Smooth muscle cell (in vitro differentiated cells): Measurements from ENCODE around the gene MYO10. TPM values are rescaled to one million over a fixed set of nuclear protein-coding genes. Genes with fewer than 3 reads are reported as not detected.

Source experiments
- DNase-seq: peaks from one replicate; lab custom pipeline; 2025; ENCODE audit not compliant: unreplicated experiment; lab: John Stamatoyannopoulos, UW
- H2AFZ ChIP-seq: fragments of 200-600 bp; sonication (generic); 2 replicates; pipeline ENCODE4 v1.6.0; 2016; ENCODE audit warnings: antibody characterized with exemption, low read depth, mild to moderate bottlenecking
- H3F3A ChIP-seq: fragments of 200-600 bp; sonication (generic); 2 replicates; pipeline ENCODE4 v1.6.0; 2017; ENCODE audit warnings: antibody characterized with exemption, low read depth
- H3K27ac ChIP-seq: fragments of 200-600 bp; sonication (generic); 2 replicates; pipeline ENCODE4 v1.5.1; 2016; ENCODE audit warnings: low read depth, mild to moderate bottlenecking
- H3K27me3 ChIP-seq: fragments of 200-600 bp; sonication (generic); 2 replicates; pipeline ENCODE4 v1.6.1; 2016; ENCODE audit warnings: low read depth, mild to moderate bottlenecking
- H3K36me3 ChIP-seq: fragments of 200-600 bp; sonication (generic); 2 replicates; pipeline ENCODE4 v1.5.1; 2016; ENCODE audit warnings: low read depth
- H3K4me1 ChIP-seq: fragments of 200-600 bp; sonication (generic); 2 replicates; pipeline ENCODE4 v1.5.1; 2016; ENCODE audit warnings: low read depth
- H3K4me2 ChIP-seq: fragments of 200-600 bp; sonication (generic); 2 replicates; pipeline ENCODE4 v1.6.0; 2016; ENCODE audit warnings: mild to moderate bottlenecking
- H3K4me3 ChIP-seq: fragments of 200-600 bp; sonication (generic); 2 replicates; pipeline ENCODE4 v1.5.1; 2016; ENCODE audit warnings: mild to moderate bottlenecking
- H3K79me2 ChIP-seq: fragments of 200-600 bp; sonication (generic); 2 replicates; pipeline ENCODE4 v1.6.0; 2016; ENCODE audit warnings: low read depth, mild to moderate bottlenecking
- H3K9ac ChIP-seq: fragments of 200-600 bp; sonication (generic); 2 replicates; pipeline ENCODE4 v1.6.0; 2016; ENCODE audit warnings: low read depth
- H3K9me3 ChIP-seq: fragments of 200-600 bp; sonication (generic); replicated peaks from 2 replicates; pipeline ENCODE4 v1.5.1; 2016; ENCODE audit warnings: low read depth
- H4K20me1 ChIP-seq: fragments of 200-600 bp; sonication (generic); 2 replicates; pipeline ENCODE4 v1.6.0; 2016; ENCODE audit warnings: low read depth
- WGBS: methylation state at CpG from one replicate; pipeline ENCODE4 v1.1.7; 2016; ENCODE audit warnings: low lambda C conversion rate; 5-methylcytosine and 5-hydroxymethylcytosine counted together
- polyA plus RNA-seq: library from polyadenylated mRNA; unstranded; fragments of >200 nt; fragmentation: Nextera tagmentation; extraction: Ambion mirVana; gene quantifications from 2 replicates; pipeline ENCODE4 v1.2.1, GENCODE V29; 2016
- total RNA-seq: library from RNA; depleted of rRNA; stranded (reverse); fragments of >200 nt; gene quantifications from 2 replicates; pipeline ENCODE4 v1.2.3, GENCODE V29; 2014
- TF ChIP-seq, protein P1 (sequence below): fragments of 200-600 bp; sonication (generic); IDR thresholded peaks from 2 replicates; pipeline ENCODE4 v1.5.1; 2017; ENCODE audit warnings: borderline replicate concordance, mild to moderate bottlenecking, antibody characterized with exemption; ENCODE audit not compliant: insufficient read depth, poor library complexity, severe bottlenecking

The MYO10 gene
- total and polyA plus RNA-seq, 2 experiments from 2014 or later: 76.4 to 96.8 TPM

DNA sequence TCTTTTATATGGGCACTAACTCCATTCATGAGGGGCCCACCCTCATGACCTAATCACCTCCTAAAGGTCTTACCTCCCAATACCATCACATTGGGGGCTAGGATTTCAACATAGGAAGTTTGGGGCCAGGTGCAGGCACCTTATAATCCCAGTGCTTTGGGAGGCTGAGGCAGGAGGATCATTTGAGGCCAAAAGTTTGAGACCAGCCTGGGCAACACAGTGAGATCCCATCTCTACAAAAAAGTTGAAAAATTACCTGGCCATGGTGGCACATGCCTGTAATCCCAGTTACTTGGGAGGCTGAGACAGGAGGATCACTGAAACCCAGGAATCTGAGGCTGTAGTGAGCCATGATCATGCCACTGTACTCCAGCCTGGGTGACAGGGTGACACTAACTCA lies 76.7 kb downstream of the MYO10 start:
- H3K36me3 ChIP-seq: no peaks in the 10 kb centered on the region
- no peak overlapping the region for H3K4me3 ChIP-seq
- H2AFZ ChIP-seq: no peak overlapping the region
- H3K9me3 ChIP-seq: no peaks in the 10 kb centered on the region
- TF ChIP-seq, protein P1, sequence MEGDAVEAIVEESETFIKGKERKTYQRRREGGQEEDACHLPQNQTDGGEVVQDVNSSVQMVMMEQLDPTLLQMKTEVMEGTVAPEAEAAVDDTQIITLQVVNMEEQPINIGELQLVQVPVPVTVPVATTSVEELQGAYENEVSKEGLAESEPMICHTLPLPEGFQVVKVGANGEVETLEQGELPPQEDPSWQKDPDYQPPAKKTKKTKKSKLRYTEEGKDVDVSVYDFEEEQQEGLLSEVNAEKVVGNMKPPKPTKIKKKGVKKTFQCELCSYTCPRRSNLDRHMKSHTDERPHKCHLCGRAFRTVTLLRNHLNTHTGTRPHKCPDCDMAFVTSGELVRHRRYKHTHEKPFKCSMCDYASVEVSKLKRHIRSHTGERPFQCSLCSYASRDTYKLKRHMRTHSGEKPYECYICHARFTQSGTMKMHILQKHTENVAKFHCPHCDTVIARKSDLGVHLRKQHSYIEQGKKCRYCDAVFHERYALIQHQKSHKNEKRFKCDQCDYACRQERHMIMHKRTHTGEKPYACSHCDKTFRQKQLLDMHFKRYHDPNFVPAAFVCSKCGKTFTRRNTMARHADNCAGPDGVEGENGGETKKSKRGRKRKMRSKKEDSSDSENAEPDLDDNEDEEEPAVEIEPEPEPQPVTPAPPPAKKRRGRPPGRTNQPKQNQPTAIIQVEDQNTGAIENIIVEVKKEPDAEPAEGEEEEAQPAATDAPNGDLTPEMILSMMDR: no peak
- H4K20me1 ChIP-seq: peaks cover 100% of the 10 kb centered on the region
- H3K27ac ChIP-seq: no peak overlapping the region
- H3K4me2 ChIP-seq: no peak overlapping the region
- H3F3A ChIP-seq: peaks cover 4% of the 10 kb centered on the region
- no peaks in the 10 kb centered on the region for H3K27me3 ChIP-seq
- no peak overlapping the region for H3K9ac ChIP-seq
- DNase-seq: no peak
- peaks cover 25% of the 10 kb centered on the region for H3K4me1 ChIP-seq
- H3K79me2 ChIP-seq: peaks cover 96% of the 10 kb centered on the region

DNA sequence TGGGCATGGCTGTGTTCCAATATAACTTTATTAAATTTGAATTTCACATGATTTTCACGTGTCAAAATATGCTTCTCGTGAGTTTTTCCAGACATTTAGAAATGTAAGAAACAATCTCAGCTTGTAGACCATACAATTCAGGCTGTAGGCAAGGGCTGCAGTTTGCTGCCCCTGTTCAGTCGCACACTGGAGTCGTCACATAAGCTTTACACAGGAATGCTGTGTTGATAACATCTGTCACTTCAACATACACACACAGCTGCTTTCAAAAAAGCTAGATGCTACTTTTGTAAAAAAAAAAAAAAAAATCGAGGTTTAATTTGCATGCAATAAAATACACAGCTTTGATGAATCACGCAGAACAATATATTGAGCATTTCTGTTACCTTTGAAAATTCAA lies 77.9 kb downstream of the MYO10 start:
- no peak overlapping the region for H3K27ac ChIP-seq
- no peak overlapping the region for H2AFZ ChIP-seq
- H3K9ac ChIP-seq: no peak overlapping the region
- peaks cover 4% of the 10 kb centered on the region for H3F3A ChIP-seq
- H3K4me3 ChIP-seq: no peak overlapping the region
- no peak overlapping the region for H3K4me2 ChIP-seq
- WGBS: 75% methylated on average over 6 of the region's 6 CpGs
- no peaks in the 10 kb centered on the region for H3K9me3 ChIP-seq
- H3K27me3 ChIP-seq: no peaks in the 10 kb centered on the region
- peaks cover 100% of the 10 kb centered on the region for H4K20me1 ChIP-seq
- H3K36me3 ChIP-seq: no peaks in the 10 kb centered on the region
- peaks cover 98% of the 10 kb centered on the region for H3K79me2 ChIP-seq
- peaks cover 25% of the 10 kb centered on the region for H3K4me1 ChIP-seq
- TF ChIP-seq, protein P1: no peak
- no peak for DNase-seq

DNA sequence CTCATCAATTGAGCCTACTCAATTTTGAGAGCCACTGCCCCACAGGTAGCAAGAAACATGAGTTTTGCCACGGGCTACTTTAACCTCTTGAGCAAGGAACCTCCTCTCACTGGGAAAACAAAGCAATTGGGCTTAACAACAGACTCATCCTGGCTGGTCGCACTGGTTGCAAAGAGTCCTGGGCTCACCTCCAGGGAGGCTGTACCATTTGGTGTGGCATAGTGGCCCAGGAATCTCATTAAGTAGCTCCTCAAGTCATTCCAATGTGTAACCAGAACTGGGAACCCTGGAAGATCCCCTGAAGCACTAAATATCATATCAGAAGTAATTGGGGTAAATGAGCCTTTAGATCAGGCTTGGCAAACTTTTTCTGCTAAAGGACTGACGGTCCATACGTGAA lies 78.5 kb downstream of the MYO10 start:
- TF ChIP-seq, protein P1: no peak
- 94% methylated on average over 4 of the region's 4 CpGs for WGBS
- Histone ChIP-seq H3K27ac (no peak overlapping the region), H3K27me3 (no peaks in the 10 kb centered on the region), H3K4me1 (peaks cover 22% of the 10 kb centered on the region), H3K9ac (no peak overlapping the region), H3K9me3 (no peaks in the 10 kb centered on the region), H3K4me2 (no peak overlapping the region), H3F3A (peaks cover 4% of the 10 kb centered on the region), H3K79me2 (peaks cover 98% of the 10 kb centered on the region), H3K4me3 (no peak overlapping the region), H2AFZ (no peak overlapping the region), H3K36me3 (no peaks in the 10 kb centered on the region), H4K20me1 (peaks cover 100% of the 10 kb centered on the region)
- no peak for DNase-seq

DNA sequence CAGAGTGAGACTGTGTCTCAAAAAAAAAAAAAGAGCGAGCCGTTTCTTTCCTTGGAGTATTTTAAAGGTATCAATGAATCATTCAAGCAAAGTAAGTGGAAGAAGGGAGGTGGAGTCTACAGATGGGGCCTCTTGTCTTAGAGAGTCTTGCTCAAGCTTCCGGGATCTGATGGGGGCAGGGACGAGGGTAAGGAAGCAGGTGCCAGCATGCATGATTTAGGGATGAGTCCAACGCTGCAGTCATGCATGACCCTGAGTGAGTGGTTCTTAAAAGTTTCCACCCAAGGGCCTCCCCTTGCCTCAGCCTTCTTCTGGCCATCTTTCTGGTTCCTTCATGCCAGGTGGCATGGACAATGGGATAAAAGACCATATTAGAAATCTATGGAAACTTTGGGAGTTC lies 79.6 kb downstream of the MYO10 start:
- H3K27me3 ChIP-seq: no peaks in the 10 kb centered on the region
- TF ChIP-seq, protein P1: no peak
- H3K9ac ChIP-seq: no peak overlapping the region
- 78% methylated on average over 5 of the region's 5 CpGs for WGBS
- peaks cover 4% of the 10 kb centered on the region for H3F3A ChIP-seq
- no peaks in the 10 kb centered on the region for H3K36me3 ChIP-seq
- peaks cover 24% of the 10 kb centered on the region for H3K4me1 ChIP-seq
- H3K9me3 ChIP-seq: no peaks in the 10 kb centered on the region
- peaks cover 100% of the 10 kb centered on the region for H4K20me1 ChIP-seq
- DNase-seq: no peak
- no peak overlapping the region for H3K27ac ChIP-seq
- no peak overlapping the region for H3K4me2 ChIP-seq
- no peak overlapping the region for H3K4me3 ChIP-seq
- no peak overlapping the region for H2AFZ ChIP-seq
- H3K79me2 ChIP-seq: peaks cover 96% of the 10 kb centered on the region
